Hepatocyte (in vitro differentiated cells): Measurements from ENCODE around the gene OPRM1. TPM values are rescaled to one million over a fixed set of nuclear protein-coding genes. Genes with fewer than 3 reads are reported as not detected.

Experiments used
- DNase-seq: peaks from one replicate; pipeline ENCODE4 v3.0.0-alpha.2; 2016; ENCODE audit warnings: low spot score
- H2AFZ ChIP-seq: fragments of 200-600 bp; sonication (generic); 2 replicates; pipeline ENCODE4 v1.6.0; 2016; ENCODE audit warnings: antibody characterized with exemption, mild to moderate bottlenecking
- H3K27ac ChIP-seq: fragments of 200-600 bp; sonication (generic); 2 replicates; pipeline ENCODE4 v1.5.1; 2016; ENCODE audit warnings: mild to moderate bottlenecking
- H3K27me3 ChIP-seq: fragments of 200-600 bp; sonication (generic); 2 replicates; pipeline ENCODE4 v1.6.1; 2016
- H3K36me3 ChIP-seq: fragments of 200-600 bp; sonication (generic); replicated peaks from 2 replicates; pipeline ENCODE4 v1.5.1; 2016; ENCODE audit warnings: low read depth; ENCODE audit not compliant: insufficient read depth
- H3K4me1 ChIP-seq: fragments of 200-600 bp; sonication (generic); 2 replicates; pipeline ENCODE4 v1.5.1; 2016; ENCODE audit warnings: mild to moderate bottlenecking, moderate library complexity; ENCODE audit not compliant: insufficient read depth
- H3K4me2 ChIP-seq: fragments of 200-600 bp; sonication (generic); 2 replicates; pipeline ENCODE4 v1.6.0; 2016
- H3K4me3 ChIP-seq: fragments of 200-600 bp; sonication (generic); 2 replicates; pipeline ENCODE4 v1.5.1; 2016; ENCODE audit warnings: mild to moderate bottlenecking
- H3K79me2 ChIP-seq: fragments of 200-600 bp; sonication (generic); 2 replicates; pipeline ENCODE4 v1.6.0; 2017; ENCODE audit warnings: mild to moderate bottlenecking
- H3K9me2 ChIP-seq: fragments of 200-600 bp; sonication (generic); replicated peaks from 2 replicates; pipeline ENCODE4 v1.6.0; 2017; ENCODE audit warnings: mild to moderate bottlenecking; ENCODE audit not compliant: insufficient read depth
- H3K9me3 ChIP-seq: fragments of 200-600 bp; sonication (generic); 2 replicates; pipeline ENCODE4 v1.5.1; 2016; ENCODE audit warnings: low read depth, mild to moderate bottlenecking
- H4K20me1 ChIP-seq: fragments of 200-600 bp; sonication (generic); 2 replicates; pipeline ENCODE4 v1.6.0; 2016; ENCODE audit warnings: mild to moderate bottlenecking; ENCODE audit not compliant: insufficient read depth, poor library complexity, severe bottlenecking
- CTCF ChIP-seq: fragments of 200-600 bp; sonication (generic); IDR thresholded peaks from 2 replicates; pipeline ENCODE4 v1.5.1; 2016; ENCODE audit warnings: antibody characterized with exemption, mild to moderate bottlenecking; ENCODE audit not compliant: poor library complexity
- EZH2 ChIP-seq: fragments of 200-600 bp; sonication (generic); IDR thresholded peaks from 2 replicates; pipeline ENCODE4 v1.6.1; 2016; ENCODE audit warnings: antibody characterized with exemption, mild to moderate bottlenecking, borderline replicate concordance
- EZH2phosphoT487 ChIP-seq: fragments of 200-600 bp; sonication (generic); IDR thresholded peaks from one replicate; pipeline ENCODE4 v1.6.1; 2018; ENCODE audit warnings: antibody characterized with exemption, mild to moderate bottlenecking, low read depth, moderate library complexity; ENCODE audit not compliant: unreplicated experiment, severe bottlenecking
- WGBS: methylation state at CpG from one replicate; pipeline ENCODE4 v1.1.6; 2016; ENCODE audit warnings: low lambda C conversion rate; ENCODE audit errors: missing lambda C conversion rate; 5-methylcytosine and 5-hydroxymethylcytosine counted together
- polyA plus RNA-seq: library from polyadenylated mRNA; unstranded; fragments of >200 nt; fragmentation: Nextera tagmentation; extraction: Ambion mirVana; gene quantifications from 2 replicates; pipeline ENCODE4 v1.2.1, GENCODE V29; 2016
- total RNA-seq: library from RNA; depleted of rRNA; stranded (reverse); fragments of >200 nt; gene quantifications from 2 replicates; pipeline ENCODE4 v1.2.3, GENCODE V29; 2014

The OPRM1 gene
- total RNA-seq (not detected in 2 replicates), polyA plus RNA-seq (not detected in 2 replicates)

GRCh38 chr6:154039231-154039842 is at the start of gene OPRM1:
TSS of gene OPRM1 (plus strand) at chr6:154039240. CDS start at chr6:154039545, 305 bp downstream.
- Histone ChIP-seq H3K4me2 (no peak within 1 kb of the TSS), H3K79me2 (no peaks in the 10 kb centered on the region), H3K36me3 (no peaks in the 10 kb centered on the region), H3K4me1 (no peaks in the 10 kb centered on the region), H4K20me1 (no peaks in the 10 kb centered on the region), H3K9me2 (no peaks in the 10 kb centered on the region), H3K27me3 (peaks cover 27% of the 10 kb centered on the region), H3K9me3 (no peaks in the 10 kb centered on the region), H3K27ac (no peak within 1 kb of the TSS), H3K4me3 (no peak within 1 kb of the TSS), H2AFZ (no peak within 1 kb of the TSS)
- DNase-seq, result peak; percentile 77
- 6% methylated on average over 38 of the region's 38 CpGs for WGBS
- no peak for TF ChIP-seq EZH2phosphoT487
- TF ChIP-seq EZH2, result no peak
- no peak for TF ChIP-seq CTCF

- peak; percentile 16 for DNase-seq
- H2AFZ ChIP-seq, result no peak overlapping the region
- no peaks in the 10 kb centered on the region for H3K9me3 ChIP-seq
- peak overlapping the region; percentile 52 for H3K4me2 ChIP-seq
- no peaks in the 10 kb centered on the region for H3K4me1 ChIP-seq
- TF ChIP-seq EZH2phosphoT487, result no peak
- WGBS, result 90% methylated on average over 1 of the region's 1 CpG
- H4K20me1 ChIP-seq, result no peaks in the 10 kb centered on the region
- H3K9me2 ChIP-seq, result no peaks in the 10 kb centered on the region
- no peak overlapping the region for H3K4me3 ChIP-seq
- no peaks in the 10 kb centered on the region for H3K79me2 ChIP-seq
- peak overlapping the region; percentile 55 for H3K27ac ChIP-seq
- no peaks in the 10 kb centered on the region for H3K27me3 ChIP-seq
- H3K36me3 ChIP-seq, result no peaks in the 10 kb centered on the region
Measured at GRCh38 chr6:153989989-153990388, 49.1 kb upstream of the OPRM1 start.

- WGBS, result 72% methylated on average over 3 of the region's 3 CpGs
- Histone ChIP-seq H4K20me1 (no peaks in the 10 kb centered on the region), H3K9me2 (no peaks in the 10 kb centered on the region), H2AFZ (no peak overlapping the region), H3K27me3 (no peaks in the 10 kb centered on the region), H3K36me3 (no peaks in the 10 kb centered on the region), H3K79me2 (no peaks in the 10 kb centered on the region), H3K4me1 (no peaks in the 10 kb centered on the region), H3K4me2 (no peak overlapping the region), H3K9me3 (no peaks in the 10 kb centered on the region), H3K4me3 (no peak overlapping the region), H3K27ac (no peak overlapping the region)
- TF ChIP-seq EZH2 (no peak), CTCF (no peak), EZH2phosphoT487 (no peak)
- DNase-seq, result no peak
Measured at GRCh38 chr6:153994004-153994403, 45.0 kb upstream of the OPRM1 start.

GRCh38 chr6:153994811-153995210 is 44.2 kb upstream of the OPRM1 start:
- H4K20me1 ChIP-seq, result no peaks in the 10 kb centered on the region
- 49% methylated on average over 2 of the region's 2 CpGs for WGBS

More at GRCh38 chr6:153994811-153995210, 44.2 kb upstream of the OPRM1 start:
- Histone ChIP-seq H3K27me3 (no peaks in the 10 kb centered on the region), H2AFZ (no peak overlapping the region), H3K4me3 (no peak overlapping the region), H3K4me1 (no peaks in the 10 kb centered on the region), H3K27ac (no peak overlapping the region), H3K4me2 (no peak overlapping the region), H3K9me3 (no peaks in the 10 kb centered on the region), H3K36me3 (no peaks in the 10 kb centered on the region), H3K9me2 (no peaks in the 10 kb centered on the region), H3K79me2 (no peaks in the 10 kb centered on the region)
- TF ChIP-seq CTCF, result no peak
- no peak for TF ChIP-seq EZH2
- TF ChIP-seq EZH2phosphoT487, result no peak
- DNase-seq, result no peak
